Gastrocnemius medialis (tissue), 4 donors: Measurements from ENCODE around the gene SCUBE1.

Experiments
- POLR2A ChIP-seq, 2 donors: fragments of 450-650 bp; IDR thresholded peaks; one replicate each; pipeline ENCODE4 v1.6.1; 2017; ENCODE audit warnings: antibody characterized with exemption in 2 of 2, mild to moderate bottlenecking in 2 of 2, moderate library complexity in 2 of 2
- TF ChIP-seq, protein P1 (sequence below), 5 experiments: fragments of 450-650 bp in 3 of 5; fragments of 200-600 bp in 2 of 5; sonication (generic) in 2 of 5; IDR thresholded peaks in 4 of 5; conservative IDR thresholded peaks in 1 of 5; 1 replicate in 4 of 5; 2 replicates in 1 of 5; pipeline ENCODE4 v1.5.1; 2016 to 2019; ENCODE audit warnings: antibody characterized with exemption in 5 of 5, mild to moderate bottlenecking in 3 of 5, moderate library complexity in 3 of 5

DNA sequence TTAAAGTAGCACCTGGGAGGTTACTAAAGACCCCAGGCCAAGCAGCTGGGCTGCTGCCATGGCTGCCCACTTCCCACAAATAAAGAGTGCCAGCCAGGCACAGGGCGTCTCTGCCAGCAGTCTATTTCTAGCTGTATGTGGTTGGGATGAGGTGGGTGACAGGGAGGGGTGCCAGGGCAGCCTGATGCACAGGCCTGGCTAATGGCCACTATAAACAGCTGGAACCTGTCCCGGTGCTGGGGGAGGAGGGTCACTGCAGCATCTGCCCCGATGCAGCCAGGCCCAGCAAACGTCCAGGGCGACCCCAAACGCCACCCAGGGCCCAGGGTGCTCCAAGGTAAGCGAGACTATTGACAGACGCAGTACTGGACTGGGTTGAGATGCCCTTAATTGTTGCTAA is 37.4 kb downstream of the SCUBE1 start:
- TF ChIP-seq, protein P1, sequence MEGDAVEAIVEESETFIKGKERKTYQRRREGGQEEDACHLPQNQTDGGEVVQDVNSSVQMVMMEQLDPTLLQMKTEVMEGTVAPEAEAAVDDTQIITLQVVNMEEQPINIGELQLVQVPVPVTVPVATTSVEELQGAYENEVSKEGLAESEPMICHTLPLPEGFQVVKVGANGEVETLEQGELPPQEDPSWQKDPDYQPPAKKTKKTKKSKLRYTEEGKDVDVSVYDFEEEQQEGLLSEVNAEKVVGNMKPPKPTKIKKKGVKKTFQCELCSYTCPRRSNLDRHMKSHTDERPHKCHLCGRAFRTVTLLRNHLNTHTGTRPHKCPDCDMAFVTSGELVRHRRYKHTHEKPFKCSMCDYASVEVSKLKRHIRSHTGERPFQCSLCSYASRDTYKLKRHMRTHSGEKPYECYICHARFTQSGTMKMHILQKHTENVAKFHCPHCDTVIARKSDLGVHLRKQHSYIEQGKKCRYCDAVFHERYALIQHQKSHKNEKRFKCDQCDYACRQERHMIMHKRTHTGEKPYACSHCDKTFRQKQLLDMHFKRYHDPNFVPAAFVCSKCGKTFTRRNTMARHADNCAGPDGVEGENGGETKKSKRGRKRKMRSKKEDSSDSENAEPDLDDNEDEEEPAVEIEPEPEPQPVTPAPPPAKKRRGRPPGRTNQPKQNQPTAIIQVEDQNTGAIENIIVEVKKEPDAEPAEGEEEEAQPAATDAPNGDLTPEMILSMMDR (IDR thresholded peaks at IDR 0.05 in 4 of 5, conservative IDR thresholded peaks at IDR 0.05 in 1 of 5) = no peak
- no peak for TF ChIP-seq POLR2A (IDR thresholded peaks at IDR 0.05)
